Lower lobe of right lung (tissue), 2 donors: Measurements from ENCODE around the gene CD81. TPM values are rescaled to one million over a fixed set of nuclear protein-coding genes. Genes with fewer than 3 reads are reported as not detected.

Experiments
- ATAC-seq, 2 donors: fragments of 200-7000 bp; cut with Tn5 transposase; one replicate each; pipeline ENCODE4 v1.9.1; 2020 to 2022; ENCODE audit warnings: mild to moderate bottlenecking in 2 of 2, moderate library complexity in 2 of 2
- DNase-seq: peaks from one replicate; pipeline ENCODE4 v3.0.0-alpha.2; 2020
- H3K27ac ChIP-seq: fragments of 200-600 bp; one replicate; pipeline ENCODE4 v1.8.0; 2022
- H3K27me3 ChIP-seq: fragments of 200-600 bp; one replicate; pipeline ENCODE4 v1.8.0; 2022; ENCODE audit warnings: low read depth
- H3K36me3 ChIP-seq: fragments of 200-600 bp; one replicate; pipeline ENCODE4 v1.8.0; 2022; ENCODE audit warnings: mild to moderate bottlenecking
- H3K4me1 ChIP-seq: fragments of 200-600 bp; one replicate; pipeline ENCODE4 v1.8.0; 2022
- H3K4me3 ChIP-seq: fragments of 200-600 bp; one replicate; pipeline ENCODE4 v1.8.0; 2022; ENCODE audit warnings: mild to moderate bottlenecking
- H3K9me3 ChIP-seq: fragments of 200-600 bp; one replicate; pipeline ENCODE4 v1.8.0; 2022
- intact Hi-C: fragments of 100-400 bp; cut with DNase I; formaldehyde crosslinking; loops from one replicate; pipeline ENCODE4 v1.11.0; 2022
- total RNA-seq: library from RNA; stranded (reverse); fragmentation: NEBNext Ultra II Directional; extraction: Animal tissue kit (Norgen Biotek cat#: 25700); gene quantifications from one replicate; pipeline ENCODE4 v1.2.1, GENCODE V29; 2021
- TF ChIP-seq, protein P1 (sequence below): fragments of 200-600 bp; IDR thresholded peaks from one replicate; pipeline ENCODE4 v1.8.0; 2022; ENCODE audit warnings: antibody characterized with exemption, mild to moderate bottlenecking
- donor health status: DM: no; HTN: yes; CAD: no; lungs with severe emphysema.

The CD81 gene
- total RNA-seq, 1 donor from 2014 or later, result 850 TPM

- no peaks in the 10 kb centered on the region for H3K36me3 ChIP-seq
- no peak overlapping the region for H3K4me3 ChIP-seq
- peaks cover 4% of the 10 kb centered on the region for H3K27me3 ChIP-seq
- H3K27ac ChIP-seq, result no peak overlapping the region
- no peak for DNase-seq
- TF ChIP-seq, protein P1, sequence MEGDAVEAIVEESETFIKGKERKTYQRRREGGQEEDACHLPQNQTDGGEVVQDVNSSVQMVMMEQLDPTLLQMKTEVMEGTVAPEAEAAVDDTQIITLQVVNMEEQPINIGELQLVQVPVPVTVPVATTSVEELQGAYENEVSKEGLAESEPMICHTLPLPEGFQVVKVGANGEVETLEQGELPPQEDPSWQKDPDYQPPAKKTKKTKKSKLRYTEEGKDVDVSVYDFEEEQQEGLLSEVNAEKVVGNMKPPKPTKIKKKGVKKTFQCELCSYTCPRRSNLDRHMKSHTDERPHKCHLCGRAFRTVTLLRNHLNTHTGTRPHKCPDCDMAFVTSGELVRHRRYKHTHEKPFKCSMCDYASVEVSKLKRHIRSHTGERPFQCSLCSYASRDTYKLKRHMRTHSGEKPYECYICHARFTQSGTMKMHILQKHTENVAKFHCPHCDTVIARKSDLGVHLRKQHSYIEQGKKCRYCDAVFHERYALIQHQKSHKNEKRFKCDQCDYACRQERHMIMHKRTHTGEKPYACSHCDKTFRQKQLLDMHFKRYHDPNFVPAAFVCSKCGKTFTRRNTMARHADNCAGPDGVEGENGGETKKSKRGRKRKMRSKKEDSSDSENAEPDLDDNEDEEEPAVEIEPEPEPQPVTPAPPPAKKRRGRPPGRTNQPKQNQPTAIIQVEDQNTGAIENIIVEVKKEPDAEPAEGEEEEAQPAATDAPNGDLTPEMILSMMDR, result no peak
- intact Hi-C loops, result loop anchor here (5.0 to 10.0 kb wide), 2 partner anchors 107 to 120 kb away; partner anchors contain the start of genes C11orf21 and TSPAN32
- H3K9me3 ChIP-seq, result no peaks in the 10 kb centered on the region
- peaks cover 10% of the 10 kb centered on the region for H3K4me1 ChIP-seq
- no peak for ATAC-seq
Measured at GRCh38 chr11:2424811-2425495, 47.8 kb downstream of the CD81 start.

DNA sequence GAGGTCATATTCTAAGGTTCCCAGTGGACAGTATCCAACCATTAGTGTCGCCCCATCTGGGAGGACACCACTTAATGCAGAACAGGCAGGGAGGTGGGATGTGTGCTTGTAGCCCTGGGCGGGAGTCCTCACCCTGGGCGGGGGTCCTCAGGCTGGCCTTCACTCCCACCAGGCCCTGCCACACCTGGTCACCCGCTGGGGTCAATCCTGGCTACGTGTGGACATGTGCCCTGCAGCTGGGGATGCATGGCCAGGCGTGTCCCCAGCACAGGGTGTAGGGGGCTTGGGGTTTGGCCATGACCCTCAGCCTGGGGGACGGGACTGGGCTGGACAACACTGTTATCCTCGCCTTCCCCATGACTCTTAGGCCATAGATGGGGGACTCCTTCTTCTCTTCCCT lies 48.4 kb downstream of the CD81 start:
- DNase-seq, result no peak
- H3K36me3 ChIP-seq, result no peaks in the 10 kb centered on the region
- peaks cover 4% of the 10 kb centered on the region for H3K27me3 ChIP-seq
- ATAC-seq, result no peak
- TF ChIP-seq, protein P1, result no peak
- peaks cover 5% of the 10 kb centered on the region for H3K4me1 ChIP-seq
- intact Hi-C loops, result loop anchor here (5.0 to 10.0 kb wide), 2 partner anchors 107 to 121 kb away; partner anchors contain the start of genes C11orf21 and TSPAN32
- no peak overlapping the region for H3K27ac ChIP-seq
- no peaks in the 10 kb centered on the region for H3K9me3 ChIP-seq
- no peak overlapping the region for H3K4me3 ChIP-seq

DNA sequence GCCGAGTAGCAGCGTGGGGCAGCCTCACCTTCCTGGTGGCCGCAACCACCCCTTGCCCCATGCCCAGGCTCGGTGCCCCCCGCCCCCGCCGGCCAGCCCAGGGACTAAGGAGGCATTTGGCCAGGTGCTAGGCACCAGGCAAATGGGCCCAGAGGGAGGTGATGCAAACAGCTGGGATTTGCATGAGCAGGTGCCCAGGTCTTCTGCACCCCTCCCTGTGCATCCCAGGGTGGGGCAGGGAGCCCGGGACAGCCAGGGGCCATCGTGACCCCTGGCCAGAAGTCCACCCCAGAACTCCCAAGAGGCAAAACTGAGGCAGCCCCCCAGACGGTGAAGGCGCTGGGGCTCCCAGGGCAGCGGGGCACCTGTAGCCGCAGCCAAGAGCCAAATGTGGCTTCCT lies 49.1 kb downstream of the CD81 start:
- no peak for ATAC-seq
- intact Hi-C loops, result loop anchor here (5.0 to 10.0 kb wide), 2 partner anchors 106 to 121 kb away; partner anchors contain the start of genes C11orf21 and TSPAN32

GRCh38 chr11:2426826-2427521 lies 49.9 kb downstream of the CD81 start:
- Histone ChIP-seq H3K4me1 (no peaks in the 10 kb centered on the region), H3K27me3 (no peaks in the 10 kb centered on the region), H3K27ac (no peak overlapping the region), H3K36me3 (no peaks in the 10 kb centered on the region), H3K4me3 (no peak overlapping the region), H3K9me3 (no peaks in the 10 kb centered on the region)
- intact Hi-C loops, result loop anchor here (5.0 to 10.0 kb wide), 2 partner anchors 105 to 122 kb away; partner anchors contain the start of genes C11orf21 and TSPAN32
- DNase-seq (peak; percentile 71), ATAC-seq (peak; percentile 64 to 70)
- TF ChIP-seq, protein P1, result no peak

More for the DNA sequence above, 49.1 kb downstream of the CD81 start:
- no peak overlapping the region for H3K27ac ChIP-seq
- no peaks in the 10 kb centered on the region for H3K36me3 ChIP-seq
- no peaks in the 10 kb centered on the region for H3K4me1 ChIP-seq
- H3K9me3 ChIP-seq, result no peaks in the 10 kb centered on the region
- H3K27me3 ChIP-seq, result no peaks in the 10 kb centered on the region
- DNase-seq, result no peak
- TF ChIP-seq, protein P1, result no peak
- H3K4me3 ChIP-seq, result no peak overlapping the region

GRCh38 chr11:2427721-2428321 lies 50.7 kb downstream of the CD81 start:
- Histone ChIP-seq H3K27me3 (no peaks in the 10 kb centered on the region), H3K36me3 (no peaks in the 10 kb centered on the region), H3K4me3 (no peak overlapping the region), H3K27ac (no peak overlapping the region), H3K4me1 (no peaks in the 10 kb centered on the region), H3K9me3 (no peaks in the 10 kb centered on the region)
- DNase-seq (no peak), ATAC-seq (peak in 1 of 2 donors; percentile 2)
- intact Hi-C loops, result loop anchor here (5.0 to 10.0 kb wide), 2 partner anchors 104 to 123 kb away; partner anchors contain the start of genes C11orf21 and TSPAN32
- TF ChIP-seq, protein P1, result no peak
